ENCODE measurements around the gene SSBP2. TPM values are rescaled to one million over a fixed set of nuclear protein-coding genes. Genes with fewer than 3 reads are reported as not detected.

Gene SSBP2
- total RNA-seq, 1 donor from 2014 or later: 12.7 TPM

DNA sequence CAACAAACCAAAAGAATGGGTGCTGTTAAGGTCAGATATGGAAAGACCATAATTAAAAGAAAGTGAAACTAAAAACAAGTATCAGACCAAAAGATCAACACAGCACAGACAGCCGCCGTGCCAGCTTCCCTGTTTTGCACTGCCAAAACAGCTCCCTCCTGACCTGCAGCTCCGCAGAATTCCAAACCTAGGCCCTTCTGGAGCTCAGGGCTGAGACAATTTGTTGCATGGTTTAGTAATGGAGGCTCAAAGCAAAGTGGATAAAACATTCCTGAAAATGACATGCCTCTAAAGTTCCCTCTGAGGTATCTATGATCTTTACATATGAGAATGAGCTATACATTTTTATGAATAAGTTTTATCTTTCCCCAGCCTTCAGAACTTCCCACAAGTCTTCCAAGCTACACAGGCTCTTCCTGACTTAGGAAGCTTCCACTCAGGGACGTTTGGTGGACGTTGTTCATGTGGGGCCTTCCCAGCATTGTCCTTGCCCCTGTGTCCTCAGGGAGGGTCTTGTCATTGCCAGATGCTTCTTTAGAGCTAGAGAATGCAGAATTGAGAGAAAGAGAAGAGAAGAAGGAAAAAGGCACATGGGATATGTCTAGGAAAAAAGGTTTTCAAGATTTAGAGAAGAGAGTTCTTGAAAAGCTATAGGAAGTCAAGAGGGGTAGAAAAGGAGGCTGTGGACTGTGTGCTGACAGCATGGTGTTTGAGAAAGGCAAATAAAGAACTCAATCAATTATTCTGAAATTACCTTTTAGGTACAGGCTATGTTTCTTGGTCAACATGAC is 28.4 kb upstream of the SSBP2 start:
- Mint-ChIP-seq H3K27ac (peak overlapping the region; percentile 63), H3K4me1 (ENCODE audit: low read depth) (peaks cover 27% of the 10 kb centered on the region), H3K4me3 (peak overlapping the region; percentile 78), H3K27me3 (ENCODE audit: insufficient read depth) (peaks cover 2% of the 10 kb centered on the region), H3K36me3 (ENCODE audit: low read depth) (peaks cover 3% of the 10 kb centered on the region), H3K9me3 (no peaks in the 10 kb centered on the region)
- intact Hi-C loops (cut with micrococcal nuclease): loop anchor here (1.0 kb wide), 2 partner anchors 28 to 72 kb away; partner anchors contain the start of gene SSBP2
- DNase-seq (ENCODE audit: low spot score): peak; percentile 16

DNA sequence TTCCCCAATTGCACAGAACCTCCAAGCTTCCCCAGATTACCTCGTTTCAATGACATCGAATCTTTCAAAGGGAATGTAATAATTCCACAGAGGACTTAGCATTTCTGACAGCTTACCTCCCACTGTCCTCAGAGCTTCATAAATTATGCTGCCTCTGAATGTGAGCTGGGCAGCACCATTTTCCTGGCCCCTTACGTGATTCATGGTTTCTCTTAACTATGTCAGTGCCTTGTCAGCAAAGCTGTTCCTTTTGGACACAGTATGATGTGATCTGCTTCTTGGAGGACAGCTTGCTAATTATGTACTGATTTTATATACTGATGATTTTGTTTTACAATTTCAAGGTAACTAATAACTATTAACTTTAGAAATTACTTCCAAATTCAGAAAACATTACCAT is 27.7 kb upstream of the SSBP2 start:
- Mint-ChIP-seq H3K4me3 (peak overlapping the region; percentile 78), H3K4me1 (ENCODE audit: low read depth) (peaks cover 27% of the 10 kb centered on the region), H3K9me3 (no peaks in the 10 kb centered on the region), H3K27me3 (ENCODE audit: insufficient read depth) (peaks cover 2% of the 10 kb centered on the region), H3K27ac (peak overlapping the region; percentile 27), H3K36me3 (ENCODE audit: low read depth) (peaks cover 3% of the 10 kb centered on the region)
- intact Hi-C loops (cut with micrococcal nuclease): loop anchor here (1.0 kb wide), 2 partner anchors 27 to 73 kb away; partner anchors contain the start of gene SSBP2
- no peak for DNase-seq (ENCODE audit: low spot score)

GRCh38 chr5:81776258-81776657 is 25.4 kb upstream of the SSBP2 start:
- H3K4me3 Mint-ChIP-seq: no peak overlapping the region
- peaks cover 3% of the 10 kb centered on the region for H3K36me3 Mint-ChIP-seq (ENCODE audit: low read depth)
- intact Hi-C loops (cut with micrococcal nuclease): no loop called here
- DNase-seq (ENCODE audit: low spot score): no peak
- peaks cover 20% of the 10 kb centered on the region for H3K4me1 Mint-ChIP-seq (ENCODE audit: low read depth)
- no peak overlapping the region for H3K27ac Mint-ChIP-seq
- H3K27me3 Mint-ChIP-seq (ENCODE audit: insufficient read depth): peaks cover 6% of the 10 kb centered on the region
- H3K9me3 Mint-ChIP-seq: no peaks in the 10 kb centered on the region

- intact Hi-C loops (cut with micrococcal nuclease): no loop called here
- Mint-ChIP-seq H3K9me3 (no peaks in the 10 kb centered on the region), H3K36me3 (ENCODE audit: low read depth) (peaks cover 2% of the 10 kb centered on the region)
These were observed 23.5 kb upstream of the SSBP2 start for GRCh38 chr5:81774374-81774773.

GRCh38 chr5:81773574-81773973 is 22.7 kb upstream of the SSBP2 start:
- Mint-ChIP-seq H3K27me3 (ENCODE audit: insufficient read depth) (peaks cover 6% of the 10 kb centered on the region), H3K4me1 (ENCODE audit: low read depth) (peaks cover 5% of the 10 kb centered on the region), H3K9me3 (no peaks in the 10 kb centered on the region), H3K27ac (no peak overlapping the region), H3K36me3 (ENCODE audit: low read depth) (peaks cover 1% of the 10 kb centered on the region), H3K4me3 (no peak overlapping the region)
- intact Hi-C loops (cut with micrococcal nuclease): no loop called here
- DNase-seq (ENCODE audit: low spot score): no peak

More at GRCh38 chr5:81774374-81774773, 23.5 kb upstream of the SSBP2 start:
- Mint-ChIP-seq H3K27me3 (ENCODE audit: insufficient read depth) (peaks cover 6% of the 10 kb centered on the region), H3K4me1 (ENCODE audit: low read depth) (peaks cover 13% of the 10 kb centered on the region), H3K4me3 (no peak overlapping the region), H3K27ac (no peak overlapping the region)
- no peak for DNase-seq (ENCODE audit: low spot score)

DNA sequence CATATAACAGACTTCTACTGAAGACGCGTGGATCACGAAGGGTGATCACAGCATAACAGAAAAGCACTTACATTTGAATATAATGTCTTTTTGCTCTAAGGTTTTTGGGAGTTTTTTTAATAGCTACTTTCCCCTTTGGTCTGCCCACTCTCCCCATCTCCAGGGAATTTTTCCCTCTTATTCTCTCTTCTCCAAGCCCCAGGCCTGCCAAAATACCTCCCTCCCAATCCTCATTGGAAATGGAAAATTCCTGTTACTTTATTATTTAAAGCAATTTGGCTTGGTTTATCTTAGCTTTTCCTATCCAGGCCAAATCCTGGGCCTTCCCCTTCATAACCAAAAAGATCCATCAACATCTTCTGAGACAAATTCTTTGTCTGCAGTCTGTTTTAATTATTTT is 22.3 kb upstream of the SSBP2 start:
- peaks cover 1% of the 10 kb centered on the region for H3K4me1 Mint-ChIP-seq (ENCODE audit: low read depth)
- no peak overlapping the region for H3K4me3 Mint-ChIP-seq
- H3K36me3 Mint-ChIP-seq (ENCODE audit: low read depth): peaks cover 1% of the 10 kb centered on the region
- H3K27ac Mint-ChIP-seq: no peak overlapping the region
- peaks cover 6% of the 10 kb centered on the region for H3K27me3 Mint-ChIP-seq (ENCODE audit: insufficient read depth)
- DNase-seq (ENCODE audit: low spot score): no peak
- no peaks in the 10 kb centered on the region for H3K9me3 Mint-ChIP-seq
- intact Hi-C loops (cut with micrococcal nuclease): no loop called here

DNA sequence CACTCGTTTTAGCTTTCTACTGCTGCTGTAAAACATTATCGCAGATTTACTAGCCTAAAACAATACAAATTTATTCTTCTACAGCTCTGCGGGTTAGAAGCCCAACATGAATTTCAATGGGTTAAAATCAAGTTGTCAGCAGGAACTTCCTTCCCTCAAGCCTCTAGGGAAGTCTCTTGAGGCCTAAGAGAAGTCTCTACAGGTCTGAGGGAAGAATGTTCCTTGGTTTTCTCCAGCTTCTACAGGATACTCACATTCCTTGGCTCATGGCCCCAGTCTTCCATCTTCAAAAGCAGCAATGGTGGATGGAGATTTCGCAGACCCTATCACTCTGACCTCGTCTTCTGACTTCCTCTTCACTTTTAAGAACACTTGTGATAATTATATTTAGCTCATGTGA is 21.6 kb upstream of the SSBP2 start:
- H3K9me3 Mint-ChIP-seq: no peaks in the 10 kb centered on the region
- H3K27ac Mint-ChIP-seq: no peak overlapping the region
- H3K4me1 Mint-ChIP-seq (ENCODE audit: low read depth): no peaks in the 10 kb centered on the region
- intact Hi-C loops (cut with micrococcal nuclease): no loop called here
- H3K27me3 Mint-ChIP-seq (ENCODE audit: insufficient read depth): peaks cover 6% of the 10 kb centered on the region
- H3K36me3 Mint-ChIP-seq (ENCODE audit: low read depth): peaks cover under 1% of the 10 kb centered on the region
- DNase-seq (ENCODE audit: low spot score): no peak
- H3K4me3 Mint-ChIP-seq: no peak overlapping the region

DNA sequence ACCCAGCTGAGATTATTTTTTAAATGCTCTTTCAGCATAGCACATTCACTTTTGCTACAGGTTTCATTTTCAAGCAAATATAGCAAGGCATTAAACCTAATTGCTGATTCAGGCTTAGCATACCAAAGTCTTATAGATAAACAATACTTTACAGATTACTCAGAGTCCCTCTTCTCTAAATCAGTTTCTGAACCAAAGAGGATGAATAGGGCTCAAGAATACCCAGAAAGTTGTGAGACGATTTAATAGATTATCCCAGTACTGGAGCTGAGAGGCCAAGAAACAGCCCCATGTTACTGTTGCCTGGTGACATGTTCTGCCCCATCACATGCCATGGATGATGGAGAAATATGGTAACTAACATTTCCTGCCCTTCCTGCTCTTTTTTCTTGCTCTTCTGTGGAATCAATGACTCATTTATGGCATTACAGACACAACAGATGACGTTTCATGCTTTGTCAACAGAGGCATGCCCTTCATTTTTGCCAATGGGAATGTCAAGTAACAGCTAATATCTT is 18.1 kb upstream of the SSBP2 start:
- DNase-seq (ENCODE audit: low spot score): no peak

DNA sequence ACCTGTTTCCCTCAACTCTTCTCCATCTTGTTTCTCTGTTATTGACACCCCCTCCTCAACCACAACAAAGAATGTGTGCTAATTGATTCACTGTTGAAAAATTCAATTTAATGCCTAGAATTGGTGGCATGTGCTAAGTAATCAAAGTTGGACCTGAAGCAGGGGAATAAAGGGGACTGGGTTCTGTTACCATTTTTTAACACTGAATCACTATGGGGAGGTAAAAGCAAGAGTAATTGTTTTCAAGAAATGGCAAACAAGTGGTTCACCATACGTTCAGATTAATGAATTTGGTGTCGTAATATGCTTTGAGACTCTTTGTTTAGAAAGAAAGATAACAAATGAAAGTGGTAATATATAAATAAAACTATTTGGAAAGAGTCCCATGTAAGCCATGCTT is 17.0 kb upstream of the SSBP2 start:
- Mint-ChIP-seq H3K9me3 (no peaks in the 10 kb centered on the region), H3K4me3 (no peak overlapping the region), H3K36me3 (ENCODE audit: low read depth) (no peaks in the 10 kb centered on the region), H3K27me3 (ENCODE audit: insufficient read depth) (peaks cover 4% of the 10 kb centered on the region), H3K27ac (no peak overlapping the region), H3K4me1 (ENCODE audit: low read depth) (no peaks in the 10 kb centered on the region)
- intact Hi-C loops (cut with micrococcal nuclease): no loop called here
- DNase-seq (ENCODE audit: low spot score): no peak

More for the DNA sequence above, 18.1 kb upstream of the SSBP2 start:
- no peak overlapping the region for H3K4me3 Mint-ChIP-seq
- intact Hi-C loops (cut with micrococcal nuclease): no loop called here
- no peaks in the 10 kb centered on the region for H3K36me3 Mint-ChIP-seq (ENCODE audit: low read depth)
- H3K4me1 Mint-ChIP-seq (ENCODE audit: low read depth): no peaks in the 10 kb centered on the region
- no peaks in the 10 kb centered on the region for H3K9me3 Mint-ChIP-seq
- H3K27ac Mint-ChIP-seq: no peak overlapping the region
- H3K27me3 Mint-ChIP-seq (ENCODE audit: insufficient read depth): peaks cover 4% of the 10 kb centered on the region

- no peaks in the 10 kb centered on the region for H3K4me1 Mint-ChIP-seq (ENCODE audit: low read depth)
- DNase-seq (ENCODE audit: low spot score): no peak
- H3K9me3 Mint-ChIP-seq: no peaks in the 10 kb centered on the region
- H3K4me3 Mint-ChIP-seq: no peak overlapping the region
- no peak overlapping the region for H3K27ac Mint-ChIP-seq
- intact Hi-C loops (cut with micrococcal nuclease): no loop called here
- H3K36me3 Mint-ChIP-seq (ENCODE audit: low read depth): no peaks in the 10 kb centered on the region
- peaks cover 4% of the 10 kb centered on the region for H3K27me3 Mint-ChIP-seq (ENCODE audit: insufficient read depth)
These were observed 16.2 kb upstream of the SSBP2 start for GRCh38 chr5:81767097-81767496.

DNA sequence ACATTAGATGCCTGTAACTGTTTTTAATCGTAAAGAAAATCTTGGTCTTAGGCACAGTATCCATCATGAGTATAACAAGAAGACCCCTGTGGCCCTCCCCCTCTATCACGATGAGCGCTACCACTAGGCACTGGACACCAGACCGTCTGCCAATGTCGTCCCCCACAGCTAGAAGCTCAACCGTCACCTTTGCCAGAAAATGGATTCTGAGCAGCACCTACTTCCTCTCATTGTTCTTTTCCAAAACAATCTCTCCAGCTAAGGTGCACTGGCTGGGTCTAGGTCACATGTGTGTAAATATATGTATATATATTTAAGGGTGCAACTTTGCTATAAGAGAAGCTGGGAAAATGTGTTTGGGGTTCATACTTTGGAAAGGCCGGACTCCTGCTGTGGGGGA is 15.7 kb upstream of the SSBP2 start:
- Mint-ChIP-seq H3K9me3 (no peaks in the 10 kb centered on the region), H3K27ac (no peak overlapping the region)
- intact Hi-C loops (cut with micrococcal nuclease): no loop called here

DNA sequence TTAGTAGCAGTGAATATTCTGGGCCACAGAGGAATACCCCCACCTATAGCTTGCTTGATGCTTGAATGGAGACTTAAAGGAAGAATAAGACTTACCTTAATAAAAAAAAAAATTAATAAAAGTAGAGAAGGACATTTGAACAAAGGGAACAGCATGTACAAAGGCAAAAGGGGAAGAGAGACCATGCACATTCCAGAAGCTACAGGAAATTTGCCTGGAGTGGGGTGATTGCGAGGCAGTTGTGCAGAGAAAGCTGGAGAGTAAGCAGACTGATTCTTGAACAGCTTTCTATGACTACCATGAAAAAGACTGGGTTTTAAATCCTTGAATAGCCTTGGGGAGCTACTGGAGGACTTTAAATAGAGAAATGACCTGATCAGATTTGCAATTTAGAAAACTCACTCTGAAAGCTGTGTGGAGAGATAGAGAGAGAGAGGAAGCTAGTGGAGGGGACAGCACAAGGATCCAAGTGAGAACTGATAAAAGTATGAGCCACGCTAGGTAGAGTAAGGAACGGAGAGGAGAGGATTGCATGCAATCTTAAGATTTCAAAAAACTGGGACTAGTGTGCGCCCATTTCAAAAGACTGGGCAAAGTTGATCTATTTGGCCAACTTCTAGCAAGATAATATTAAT is 12.5 kb upstream of the SSBP2 start:
- intact Hi-C loops (cut with micrococcal nuclease): no loop called here
- DNase-seq (ENCODE audit: low spot score): no peak
- Mint-ChIP-seq H3K4me1 (ENCODE audit: low read depth) (no peaks in the 10 kb centered on the region), H3K36me3 (ENCODE audit: low read depth) (no peaks in the 10 kb centered on the region), H3K4me3 (no peak overlapping the region), H3K27me3 (ENCODE audit: insufficient read depth) (no peaks in the 10 kb centered on the region), H3K27ac (no peak overlapping the region), H3K9me3 (no peaks in the 10 kb centered on the region)

More for the DNA sequence above, 15.7 kb upstream of the SSBP2 start:
- Mint-ChIP-seq H3K4me3 (no peak overlapping the region), H3K4me1 (ENCODE audit: low read depth) (no peaks in the 10 kb centered on the region), H3K27me3 (ENCODE audit: insufficient read depth) (peaks cover under 1% of the 10 kb centered on the region), H3K36me3 (ENCODE audit: low read depth) (no peaks in the 10 kb centered on the region)
- no peak for DNase-seq (ENCODE audit: low spot score)

GRCh38 chr5:81762853-81763252 is 12.0 kb upstream of the SSBP2 start:
- H3K4me3 Mint-ChIP-seq: no peak overlapping the region
- intact Hi-C loops (cut with micrococcal nuclease): no loop called here
- H3K27ac Mint-ChIP-seq: no peak overlapping the region
- H3K4me1 Mint-ChIP-seq (ENCODE audit: low read depth): no peaks in the 10 kb centered on the region
- no peaks in the 10 kb centered on the region for H3K9me3 Mint-ChIP-seq
- DNase-seq (ENCODE audit: low spot score): no peak
- no peaks in the 10 kb centered on the region for H3K36me3 Mint-ChIP-seq (ENCODE audit: low read depth)
- no peaks in the 10 kb centered on the region for H3K27me3 Mint-ChIP-seq (ENCODE audit: insufficient read depth)

All from activated T-helper 1 cell treated with anti-CD3 and anti-CD28 coated beads, Interleukin-12 subunit alpha, Interleukin-12 subunit beta, Interleukin-2, Interleukin-4 antibody, amounts not matched to agents 30 ng/mL and 10 ng/mL and 1 ng/mL, durations not matched to agents 14 hours and 24 hours and 36 hours (primary cell).